HG03095 (cell line): Measurements from ENCODE around the gene PTGER4.

ENCODE experiments used
- ATAC-seq: cut with Tn5 transposase; IDR thresholded peaks from one replicate; pipeline ENCODE4 v1.9.1; 2021; ENCODE audit warnings: moderate library complexity; ENCODE audit not compliant: unreplicated experiment

The PTGER4 gene

DNA sequence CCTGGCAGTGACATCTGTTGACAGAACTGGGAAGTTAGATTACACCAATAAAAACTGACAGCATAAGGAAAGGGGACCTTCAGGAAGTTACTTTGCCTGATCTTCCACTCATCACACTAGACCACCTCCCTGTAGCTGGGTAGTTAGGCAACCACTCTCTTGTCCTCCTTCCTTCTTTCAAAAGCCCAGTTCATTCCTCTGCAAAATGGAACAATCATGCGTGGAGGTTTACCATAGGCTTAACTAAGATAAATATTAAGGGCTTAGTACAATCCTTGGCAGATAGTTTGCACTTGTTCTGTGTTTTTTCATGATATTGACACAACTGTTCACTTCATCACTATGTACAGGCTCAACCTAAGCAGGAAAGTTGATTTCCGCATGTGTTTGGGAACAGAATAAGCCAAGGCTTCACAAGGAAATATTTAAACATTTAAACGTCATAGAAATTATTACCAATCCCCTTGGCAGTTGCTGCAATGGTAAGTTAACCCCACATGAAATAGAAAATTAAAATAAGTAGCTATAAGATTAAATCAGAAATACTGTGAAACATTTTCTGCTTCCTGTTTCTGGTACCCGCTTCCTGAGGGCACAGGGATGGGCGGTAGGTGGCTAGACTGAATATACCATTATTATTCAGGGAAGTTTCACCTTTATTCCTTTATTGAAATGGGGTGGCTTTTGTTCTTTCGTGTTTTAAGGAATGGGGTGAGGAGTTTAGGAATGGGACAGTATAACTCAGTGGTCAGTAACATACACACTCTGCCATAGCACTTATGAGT is 9.9 kb upstream of the PTGER4 start:
- no peak for ATAC-seq

DNA sequence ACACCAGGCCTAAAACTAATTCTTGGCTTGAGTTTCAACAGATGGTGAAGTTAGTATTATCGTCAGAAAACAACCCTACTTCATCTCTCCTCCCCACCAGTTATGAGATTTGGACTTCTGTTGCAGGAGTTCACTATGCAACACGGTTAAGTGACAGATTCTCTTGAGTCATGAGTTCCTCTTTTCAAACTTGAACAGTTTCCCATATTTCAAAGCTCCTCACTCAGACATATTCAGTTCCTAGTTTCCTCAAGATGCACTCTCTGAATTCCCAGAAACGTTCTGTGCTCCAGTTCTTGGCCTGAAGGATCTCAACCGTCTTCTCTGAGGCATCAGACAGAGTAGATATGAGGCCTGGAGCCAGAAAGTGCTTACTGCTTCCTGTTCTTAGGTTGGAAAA is 7.3 kb upstream of the PTGER4 start:
- ATAC-seq, result no peak

DNA sequence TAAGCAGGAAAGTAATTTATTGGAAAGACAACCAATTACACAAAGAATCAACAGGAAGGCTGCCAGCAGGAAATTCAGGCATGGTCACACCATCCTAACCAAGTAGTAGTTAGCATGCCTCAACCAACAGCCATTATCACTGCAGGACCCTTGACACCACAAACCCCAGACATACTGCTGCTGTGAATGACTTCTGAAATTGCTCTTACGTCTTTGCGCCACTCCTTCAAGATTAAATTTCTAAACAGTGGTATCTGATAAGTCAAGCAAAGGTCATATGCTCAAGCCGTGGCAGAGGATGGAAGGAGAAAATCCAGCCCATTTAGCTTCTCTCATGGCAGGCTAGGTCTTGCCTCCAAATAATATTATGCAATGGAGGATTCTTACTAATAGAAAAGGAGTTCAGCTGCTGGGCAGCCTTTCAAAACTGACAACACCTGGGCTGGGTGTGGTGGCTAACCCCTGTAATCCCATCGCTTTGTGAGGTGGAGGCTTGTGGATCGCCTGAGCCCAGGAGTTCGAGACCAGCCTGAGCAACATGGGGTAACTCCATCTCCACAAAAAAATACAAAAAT is 5.0 kb upstream of the PTGER4 start:
- ATAC-seq, result no peak

DNA sequence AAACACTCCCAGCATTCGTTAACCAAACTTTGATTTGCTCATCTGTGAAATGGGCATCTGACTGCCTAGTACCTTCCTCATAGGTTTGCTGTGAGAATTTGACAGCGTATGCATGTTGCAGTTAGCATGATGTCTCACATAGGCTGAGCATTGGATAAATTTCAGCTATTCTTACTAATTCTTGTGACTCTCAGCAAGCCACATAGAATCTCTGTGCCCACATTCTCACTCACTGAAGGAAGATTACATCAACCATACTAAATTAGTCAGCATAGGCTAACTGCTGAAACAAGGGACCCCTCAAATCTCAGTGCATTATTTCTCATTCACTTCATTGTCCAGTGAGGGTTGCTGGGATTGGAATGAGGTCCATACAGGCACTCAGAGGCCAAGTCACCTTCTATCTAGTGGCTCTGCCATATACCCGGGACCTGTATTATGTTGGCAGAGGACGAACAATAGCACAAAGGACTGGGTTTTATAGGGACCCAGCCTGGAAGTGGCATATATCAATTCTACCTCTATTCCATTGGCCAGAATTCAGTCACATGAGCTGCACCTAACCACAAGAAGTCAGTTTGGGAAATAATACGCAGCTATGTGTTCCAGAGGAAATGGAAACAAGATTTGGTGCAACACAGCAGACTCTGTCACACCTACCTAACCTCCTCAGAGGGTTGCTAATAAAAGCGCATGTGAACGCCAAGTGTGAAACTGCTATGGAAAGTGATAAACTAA is 4.2 kb upstream of the PTGER4 start:
- ATAC-seq, result no peak

- ATAC-seq, result no peak
Observed at GRCh38 chr5:40676613-40677343, 2.9 kb upstream of the PTGER4 start.

GRCh38 chr5:40677456-40677855 is 2.3 kb upstream of the PTGER4 start:
- ATAC-seq, result no peak

DNA sequence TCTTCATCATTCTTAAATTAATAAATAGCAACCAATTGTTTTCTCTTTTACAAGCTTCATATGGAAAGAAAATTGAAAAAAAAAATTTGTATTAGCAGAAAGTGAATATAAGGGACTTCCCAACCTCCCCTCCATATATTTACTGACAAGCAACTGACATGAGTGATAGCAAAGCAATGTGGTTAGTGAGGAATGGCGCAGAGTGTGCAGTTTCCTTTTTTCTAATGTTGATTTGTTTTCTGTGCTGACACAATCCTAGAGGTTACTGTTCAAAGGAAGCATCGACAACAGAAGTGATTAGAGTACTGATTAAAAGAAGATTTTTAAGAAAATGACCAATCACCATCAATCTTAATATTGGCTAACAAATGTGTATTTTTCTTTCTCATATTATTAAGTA is 1.7 kb upstream of the PTGER4 start:
- no peak for ATAC-seq

GRCh38 chr5:40678460-40679147 is 1.1 kb upstream of the PTGER4 start:
- no peak for ATAC-seq

- peak; percentile 82 for ATAC-seq
Observed at GRCh38 chr5:40679148-40679912, 385 bp upstream of the PTGER4 start.

DNA sequence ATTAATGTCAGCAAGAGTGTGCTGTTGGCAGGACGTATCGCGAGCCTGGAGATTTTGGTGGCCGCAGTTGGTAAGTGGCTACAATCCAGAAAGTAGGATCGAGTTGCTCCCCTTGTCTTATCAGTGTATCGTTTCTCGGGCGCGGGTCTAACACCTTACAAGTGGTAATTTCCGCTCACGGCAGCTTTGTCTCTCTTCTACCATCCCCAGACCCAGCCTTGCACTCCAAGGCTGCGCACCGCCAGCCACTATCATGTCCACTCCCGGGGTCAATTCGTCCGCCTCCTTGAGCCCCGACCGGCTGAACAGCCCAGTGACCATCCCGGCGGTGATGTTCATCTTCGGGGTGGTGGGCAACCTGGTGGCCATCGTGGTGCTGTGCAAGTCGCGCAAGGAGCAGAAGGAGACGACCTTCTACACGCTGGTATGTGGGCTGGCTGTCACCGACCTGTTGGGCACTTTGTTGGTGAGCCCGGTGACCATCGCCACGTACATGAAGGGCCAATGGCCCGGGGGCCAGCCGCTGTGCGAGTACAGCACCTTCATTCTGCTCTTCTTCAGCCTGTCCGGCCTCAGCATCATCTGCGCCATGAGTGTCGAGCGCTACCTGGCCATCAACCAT is 1.1 kb downstream of the PTGER4 start:
- ATAC-seq, result no peak

DNA sequence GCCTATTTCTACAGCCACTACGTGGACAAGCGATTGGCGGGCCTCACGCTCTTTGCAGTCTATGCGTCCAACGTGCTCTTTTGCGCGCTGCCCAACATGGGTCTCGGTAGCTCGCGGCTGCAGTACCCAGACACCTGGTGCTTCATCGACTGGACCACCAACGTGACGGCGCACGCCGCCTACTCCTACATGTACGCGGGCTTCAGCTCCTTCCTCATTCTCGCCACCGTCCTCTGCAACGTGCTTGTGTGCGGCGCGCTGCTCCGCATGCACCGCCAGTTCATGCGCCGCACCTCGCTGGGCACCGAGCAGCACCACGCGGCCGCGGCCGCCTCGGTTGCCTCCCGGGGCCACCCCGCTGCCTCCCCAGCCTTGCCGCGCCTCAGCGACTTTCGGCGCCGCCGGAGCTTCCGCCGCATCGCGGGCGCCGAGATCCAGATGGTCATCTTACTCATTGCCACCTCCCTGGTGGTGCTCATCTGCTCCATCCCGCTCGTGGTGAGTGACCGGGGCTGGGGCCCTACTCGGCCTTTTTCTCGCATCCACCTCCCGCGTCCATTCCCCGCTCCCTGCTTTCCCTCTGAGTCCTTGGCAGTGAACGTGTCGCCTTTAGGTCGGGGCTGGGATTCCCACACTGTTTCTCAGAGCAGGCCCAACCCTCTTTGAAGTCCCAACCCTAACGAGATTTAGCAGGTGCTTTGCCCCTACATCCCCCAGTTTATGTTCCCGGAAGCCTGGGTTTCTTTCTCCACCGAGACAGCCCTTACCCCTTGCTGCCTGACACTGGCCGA is 1.8 kb downstream of the PTGER4 start:
- ATAC-seq, result no peak

GRCh38 chr5:40682154-40683017 is 2.7 kb downstream of the PTGER4 start:
- ATAC-seq, result no peak

DNA sequence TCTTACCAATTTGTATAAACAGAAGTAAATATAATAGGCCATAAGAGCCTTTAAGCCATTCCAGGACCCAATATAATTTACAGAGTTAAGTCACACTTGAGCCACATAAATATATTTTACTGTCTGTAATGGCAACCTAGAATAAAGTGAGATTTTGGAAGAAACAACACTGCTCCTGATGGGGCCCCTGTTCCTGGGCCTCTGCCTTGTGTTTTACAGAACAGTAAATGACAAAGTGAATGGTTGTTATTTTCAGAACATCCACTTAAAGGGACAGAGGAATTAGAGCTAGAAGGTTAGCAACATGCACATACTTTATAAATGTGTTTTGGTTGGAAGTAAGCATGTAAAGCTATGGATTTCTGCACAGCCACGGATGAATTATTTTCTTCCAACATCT is 3.6 kb downstream of the PTGER4 start:
- ATAC-seq, result no peak

- ATAC-seq, result no peak
Observed at GRCh38 chr5:40685193-40685592, 5.5 kb downstream of the PTGER4 start.

GRCh38 chr5:40685976-40686486 is 6.3 kb downstream of the PTGER4 start:
- no peak for ATAC-seq

GRCh38 chr5:40687321-40687720 is 7.6 kb downstream of the PTGER4 start:
- no peak for ATAC-seq

- peak; percentile 90 for ATAC-seq
Observed at GRCh38 chr5:40688127-40688761, 8.5 kb downstream of the PTGER4 start.
